ENCODE measurements around the gene OTUD7B. TPM values are rescaled to one million over a fixed set of nuclear protein-coding genes. Genes with fewer than 3 reads are reported as not detected.
"Not testable (repeated sequence)": the region's sequence is repeated elsewhere in the genome, so short reads cannot be mapped to it uniquely, and the experiment has no call there.

OTUD7B gene
- total RNA-seq, 1 donor from 2014 or later = 24.5 TPM

DNA sequence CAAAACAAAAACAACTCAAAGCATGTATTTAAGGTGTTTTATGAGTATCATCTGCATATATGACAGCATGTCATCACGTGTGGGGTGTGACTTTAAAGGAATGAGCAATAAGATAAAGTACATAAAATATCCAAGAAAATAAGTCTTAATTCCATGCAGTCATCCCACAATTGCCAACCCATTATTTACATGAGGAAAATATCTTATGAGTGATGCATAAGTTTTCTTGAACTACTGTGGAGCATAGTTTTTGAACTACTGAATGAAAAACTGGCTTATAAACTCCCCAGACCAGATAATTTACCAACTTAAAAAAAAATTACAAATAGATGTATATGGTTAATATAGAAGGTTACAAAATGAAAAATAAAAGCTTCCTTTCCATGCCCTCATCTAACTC is 44.1 kb downstream of the OTUD7B start:
- no peak for ATAC-seq
- intact Hi-C loops (cut with DNase I) = no loop called here
- DNase-seq (ENCODE audit: missing footprints) = no peak

DNA sequence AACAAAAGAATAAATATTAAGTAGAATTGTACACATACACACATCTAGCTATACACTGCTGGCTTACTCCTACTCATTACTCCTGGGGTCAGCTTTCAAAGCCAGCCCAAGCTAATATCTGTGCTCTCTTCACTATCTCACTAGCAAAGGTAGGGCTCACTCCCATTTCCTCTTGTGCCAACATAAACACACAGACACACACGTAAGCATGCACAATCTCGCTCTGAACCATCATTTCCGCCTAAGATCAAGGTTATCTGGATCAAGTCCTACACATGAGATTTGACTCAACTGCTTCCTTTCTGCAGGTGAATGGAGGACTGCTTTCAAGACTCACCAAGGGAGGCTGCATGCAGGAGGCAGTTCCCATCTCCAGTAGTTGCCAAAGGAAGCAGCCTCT is 45.1 kb downstream of the OTUD7B start:
- intact Hi-C loops (cut with DNase I) = no loop called here
- DNase-seq (ENCODE audit: missing footprints) (no peak), ATAC-seq (no peak)

DNA sequence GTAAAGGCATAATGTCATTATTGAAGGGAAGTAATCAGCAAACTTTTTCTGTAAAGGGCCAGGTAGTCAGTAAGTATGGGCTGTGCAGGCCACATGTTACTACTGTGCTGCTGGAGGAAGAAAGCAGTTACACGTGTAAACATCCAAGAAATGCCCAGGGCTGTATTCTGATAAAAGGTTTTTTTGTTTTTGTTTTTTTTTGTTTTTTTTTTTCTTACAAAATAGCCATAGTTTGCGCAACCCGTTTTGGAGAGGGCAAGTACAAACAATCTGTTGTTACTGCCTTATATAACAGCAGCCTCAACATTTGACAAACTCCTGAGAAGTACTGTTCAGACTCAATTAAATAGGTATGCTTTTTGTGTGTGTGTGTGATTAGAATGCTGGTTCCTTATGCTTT is 47.2 kb downstream of the OTUD7B start:
- intact Hi-C loops (cut with DNase I) = loop anchor here (2.0 to 5.0 kb wide), 3 partner anchors 49 to 224 kb away; partner anchors contain the start of gene OTUD7B

DNA sequence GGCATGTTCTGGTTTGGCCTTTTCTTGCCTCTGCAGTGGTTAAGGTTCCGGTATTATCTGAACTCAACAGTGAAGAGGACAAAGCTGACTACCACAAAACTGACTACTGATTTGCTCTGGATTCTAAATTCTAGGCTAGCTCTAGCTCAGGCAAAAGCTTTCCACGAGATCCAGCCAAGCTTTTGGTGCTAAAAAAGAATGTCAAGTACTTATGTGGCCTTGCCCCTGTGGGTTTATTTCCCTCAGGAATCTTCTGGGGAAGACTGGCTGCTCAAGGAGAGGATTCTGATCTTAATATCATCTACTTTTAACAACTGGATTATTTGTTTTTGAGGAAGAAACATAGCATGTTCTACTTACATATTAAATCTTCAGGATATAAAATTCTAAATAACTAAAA is 47.8 kb downstream of the OTUD7B start:
- no peak for ATAC-seq
- intact Hi-C loops (cut with DNase I) = loop anchor here (1.0 to 5.0 kb wide), 4 partner anchors 50 to 225 kb away; partner anchors contain the start of gene OTUD7B
- DNase-seq (ENCODE audit: missing footprints) = no peak

More for the DNA sequence above, 47.2 kb downstream of the OTUD7B start:
- peak; percentile 33 for ATAC-seq
- DNase-seq (ENCODE audit: missing footprints) = no peak

DNA sequence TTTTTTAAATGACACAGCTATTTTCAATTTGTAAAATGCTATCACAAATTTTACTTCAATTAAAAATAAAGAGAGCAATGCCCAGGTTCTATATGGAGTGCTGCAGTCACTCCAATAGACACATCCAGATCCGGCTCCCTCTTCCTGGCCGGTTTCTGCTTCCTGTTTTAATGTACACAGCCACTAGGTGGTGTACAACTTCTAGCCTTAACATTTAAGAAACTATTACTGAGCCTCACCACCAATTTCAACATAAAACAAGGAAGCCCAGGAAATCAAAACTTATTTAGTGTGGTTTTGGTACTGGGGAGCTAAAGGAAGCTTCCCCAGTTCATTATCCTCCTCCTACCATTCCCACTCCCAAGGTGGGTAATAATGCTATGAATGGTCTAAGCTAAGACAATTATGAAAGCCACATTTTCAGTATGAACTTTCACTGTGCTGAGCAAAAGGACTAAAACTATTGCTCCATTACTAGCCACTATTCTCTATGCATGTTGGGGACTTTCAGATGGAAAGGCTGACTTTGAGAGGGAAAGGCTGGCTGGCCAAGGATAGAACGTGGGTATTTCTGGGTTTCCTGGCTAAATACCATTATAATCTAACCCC is 48.4 kb downstream of the OTUD7B start:
- intact Hi-C loops (cut with DNase I) = loop anchor here (1.0 to 5.0 kb wide), 4 partner anchors 50 to 225 kb away; partner anchors contain the start of gene OTUD7B
- DNase-seq (ENCODE audit: missing footprints) = peak; percentile 55
- ATAC-seq = peak; percentile 82

DNA sequence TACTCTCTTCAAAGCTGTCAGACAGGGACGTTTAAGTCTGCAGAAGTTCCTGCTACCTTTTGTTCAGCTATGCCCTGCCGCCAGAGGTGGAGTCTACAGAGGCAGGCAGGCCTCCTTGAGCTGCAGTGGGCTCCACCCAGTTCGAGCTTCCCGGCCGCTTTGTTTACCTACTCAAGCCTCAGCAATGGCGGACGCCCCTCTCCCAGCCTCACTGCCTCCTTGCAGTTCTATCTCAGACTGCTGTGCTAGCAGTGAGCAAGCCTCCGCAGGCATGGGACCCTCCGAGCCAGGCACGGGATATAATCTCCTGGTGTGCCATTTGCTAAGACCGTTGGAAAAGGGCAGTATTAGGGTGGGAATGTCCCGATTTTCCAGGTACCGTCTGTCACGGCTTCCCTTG is 53.0 kb downstream of the OTUD7B start:
- intact Hi-C loops (cut with DNase I); ATAC-seq: not testable (repeated sequence)

DNA sequence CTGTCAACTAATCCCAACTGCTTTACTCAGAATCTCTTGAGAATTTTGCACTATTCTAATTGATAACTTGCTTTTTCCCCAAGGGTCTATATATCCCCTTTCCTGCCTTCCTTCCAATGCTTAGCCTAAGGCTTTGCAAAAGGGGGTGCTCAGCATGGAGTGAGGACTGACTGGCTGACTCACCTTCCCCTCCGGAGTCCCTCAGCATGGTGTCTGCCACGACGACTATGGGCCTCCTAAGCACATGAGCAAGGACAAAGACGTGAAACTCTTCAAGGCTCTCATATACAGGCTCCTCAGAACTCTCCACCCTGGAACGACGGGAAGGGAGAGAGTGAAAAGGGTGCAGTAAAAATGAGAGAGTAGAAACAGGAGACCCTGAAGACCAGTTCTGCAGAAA is 60.6 kb downstream of the OTUD7B start:
- DNase-seq (ENCODE audit: missing footprints) = no peak
- no peak for ATAC-seq
- intact Hi-C loops (cut with DNase I) = no loop called here

More for the DNA sequence above, 53.0 kb downstream of the OTUD7B start:
- DNase-seq (ENCODE audit: missing footprints) = peak; percentile 54

DNA sequence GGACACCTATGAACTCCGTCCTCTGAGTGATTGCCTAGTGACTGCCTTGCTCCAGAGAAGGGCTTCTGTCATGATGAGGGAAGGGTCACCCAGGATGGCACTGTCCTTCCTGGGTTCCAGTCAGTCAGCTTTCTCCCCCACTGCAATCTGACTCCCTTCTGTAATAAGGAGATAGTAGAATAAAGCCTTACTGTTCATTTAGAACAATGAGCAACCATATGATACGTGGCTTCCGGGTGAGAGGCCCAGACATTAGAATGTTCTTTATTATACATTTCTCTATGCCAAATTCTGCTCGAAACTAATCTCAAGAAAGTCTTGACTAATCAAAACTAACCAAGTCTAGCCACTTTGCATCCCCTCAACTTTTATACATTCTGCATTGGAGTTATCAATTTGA is 65.3 kb downstream of the OTUD7B start:
- ATAC-seq (no peak), DNase-seq (ENCODE audit: missing footprints) (no peak)
- intact Hi-C loops (cut with DNase I) = no loop called here

DNA sequence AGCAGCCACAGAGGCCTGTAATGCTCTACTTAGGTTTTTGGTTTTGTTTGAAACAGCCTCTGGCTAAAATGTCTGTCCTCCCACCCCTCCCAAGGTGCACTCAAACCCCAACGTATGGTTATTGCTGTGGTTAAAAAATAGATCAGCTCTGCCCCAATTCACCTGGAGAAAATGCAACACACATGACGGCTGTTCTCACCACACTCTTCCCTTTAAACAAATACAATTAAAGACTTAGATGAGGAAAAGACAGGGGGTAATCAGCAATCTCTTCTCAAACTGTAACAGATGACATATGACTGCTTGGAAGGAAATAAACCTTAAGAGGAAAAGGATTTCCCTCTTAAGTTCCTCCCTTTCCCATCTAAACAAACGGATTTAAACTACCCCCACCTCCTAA is 67.6 kb downstream of the OTUD7B start:
- DNase-seq (ENCODE audit: missing footprints) = no peak
- no peak for ATAC-seq
- intact Hi-C loops (cut with DNase I) = no loop called here

DNA sequence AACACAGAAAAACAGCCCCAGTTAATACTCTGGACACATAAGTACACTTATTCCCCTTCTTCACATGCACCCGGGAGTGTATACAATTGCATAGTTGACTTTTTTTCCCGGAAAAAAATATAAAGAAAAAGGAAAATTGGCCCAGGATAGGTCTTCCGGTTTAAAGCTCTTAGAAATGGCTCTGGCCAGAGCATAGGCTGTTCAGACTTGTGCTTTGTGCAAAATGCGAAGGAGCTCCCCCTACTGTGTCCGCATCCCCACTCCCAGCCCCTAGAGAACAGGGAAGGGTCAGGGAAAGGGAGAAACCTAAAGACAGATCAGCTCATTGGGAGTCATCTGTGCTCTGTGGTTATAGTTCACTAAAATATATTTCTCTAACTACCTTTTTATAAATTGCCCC is 68.3 kb downstream of the OTUD7B start:
- intact Hi-C loops (cut with DNase I) = no loop called here
- DNase-seq (ENCODE audit: missing footprints) (no peak), ATAC-seq (peak; percentile 45)

DNA sequence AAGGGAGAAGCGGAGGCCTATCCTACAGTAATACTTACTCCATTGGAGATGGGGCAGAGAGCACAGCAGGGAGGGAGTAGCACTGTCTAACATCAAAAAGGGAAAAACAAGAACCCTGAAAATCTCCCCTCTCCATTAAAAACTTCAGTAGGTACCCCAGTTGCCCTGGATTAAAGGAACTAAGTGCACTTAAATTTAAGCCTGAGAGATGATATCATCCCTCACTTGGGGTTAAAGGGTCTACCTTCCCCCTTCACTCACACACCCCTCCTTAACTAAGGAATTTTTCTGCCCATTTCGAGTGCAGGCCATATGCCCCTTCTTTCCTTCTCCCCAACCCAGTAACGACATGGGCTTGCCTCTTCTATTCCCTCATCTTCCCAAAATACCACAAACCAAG is 70.1 kb downstream of the OTUD7B start:
- ATAC-seq (no peak), DNase-seq (ENCODE audit: missing footprints) (no peak)
- intact Hi-C loops (cut with DNase I) = no loop called here

DNA sequence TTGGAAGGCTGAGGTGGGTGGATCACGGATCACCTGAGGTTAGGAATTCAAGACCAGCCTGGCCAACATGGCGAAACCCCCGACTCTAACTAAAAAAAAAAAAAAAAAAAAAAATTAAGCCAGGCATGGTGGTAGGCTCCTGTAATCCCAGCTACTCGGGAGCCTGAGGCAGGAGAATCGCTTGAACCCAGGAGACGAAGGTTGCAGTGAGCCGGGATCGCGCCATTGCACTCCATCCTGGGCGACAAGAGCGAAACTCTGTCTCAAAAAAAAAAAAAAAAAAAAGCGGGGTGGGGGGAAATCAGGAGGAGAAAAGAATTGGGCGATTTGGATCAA is 71.9 kb downstream of the OTUD7B start:
- ATAC-seq = peak; percentile 2
- intact Hi-C loops (cut with DNase I); DNase-seq (ENCODE audit: missing footprints): not testable (repeated sequence)

DNA sequence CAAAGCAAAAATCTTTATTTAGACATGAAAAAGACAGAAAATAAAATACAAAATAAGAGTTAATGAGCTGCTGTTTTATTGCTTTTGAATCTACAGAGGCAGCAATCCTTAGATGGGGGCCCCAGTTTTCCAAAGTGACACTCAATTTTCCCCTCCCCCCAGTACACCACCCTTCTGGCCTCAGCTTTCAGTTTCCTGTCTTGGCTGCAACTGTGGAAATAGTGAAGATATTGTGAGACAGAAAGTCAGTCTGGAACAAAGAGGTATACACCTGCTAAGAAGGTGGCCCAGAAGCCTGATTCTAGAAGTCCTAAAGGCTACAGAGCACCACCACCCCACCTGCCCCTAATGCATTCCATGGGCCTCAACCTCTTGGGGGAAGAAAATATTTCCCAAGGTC is 72.8 kb downstream of the OTUD7B start:
- no peak for DNase-seq (ENCODE audit: missing footprints)
- intact Hi-C loops (cut with DNase I) = no loop called here
- ATAC-seq = no peak

DNA sequence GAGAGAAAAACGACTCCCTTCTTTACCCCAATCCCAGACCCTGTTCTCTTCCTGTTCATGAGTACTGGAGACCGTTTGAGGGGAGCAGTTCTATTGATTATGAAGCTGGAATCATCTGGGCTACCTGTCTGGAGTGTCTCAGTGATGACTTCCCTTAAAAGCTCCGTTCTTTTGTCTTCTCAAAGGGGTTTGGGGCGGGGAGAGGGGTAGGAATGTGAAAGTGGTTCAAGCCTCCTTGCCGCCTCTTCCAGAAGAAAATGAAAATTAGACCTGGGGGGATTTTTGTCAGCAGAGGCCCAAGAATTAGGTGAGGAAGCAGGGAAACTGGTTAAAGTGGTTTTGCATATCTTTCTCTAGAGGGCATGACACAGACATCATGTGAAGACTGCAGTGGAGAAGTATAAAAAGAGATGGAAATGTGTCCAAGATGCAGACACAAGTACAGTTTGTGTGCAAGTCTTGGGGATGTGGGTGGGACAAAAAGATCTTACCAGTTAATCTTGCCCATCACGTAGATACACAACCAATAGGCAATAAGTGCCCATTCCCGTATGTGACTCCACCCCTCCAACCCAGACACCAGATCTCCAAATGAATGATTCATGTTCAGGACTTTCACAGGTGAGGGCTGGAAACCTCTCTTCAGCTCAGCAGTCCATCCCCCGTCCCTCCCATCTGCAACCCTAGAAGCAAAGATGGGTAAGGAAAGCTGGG is 73.4 kb downstream of the OTUD7B start:
- ATAC-seq (no peak), DNase-seq (ENCODE audit: missing footprints) (no peak)
- intact Hi-C loops (cut with DNase I) = no loop called here

DNA sequence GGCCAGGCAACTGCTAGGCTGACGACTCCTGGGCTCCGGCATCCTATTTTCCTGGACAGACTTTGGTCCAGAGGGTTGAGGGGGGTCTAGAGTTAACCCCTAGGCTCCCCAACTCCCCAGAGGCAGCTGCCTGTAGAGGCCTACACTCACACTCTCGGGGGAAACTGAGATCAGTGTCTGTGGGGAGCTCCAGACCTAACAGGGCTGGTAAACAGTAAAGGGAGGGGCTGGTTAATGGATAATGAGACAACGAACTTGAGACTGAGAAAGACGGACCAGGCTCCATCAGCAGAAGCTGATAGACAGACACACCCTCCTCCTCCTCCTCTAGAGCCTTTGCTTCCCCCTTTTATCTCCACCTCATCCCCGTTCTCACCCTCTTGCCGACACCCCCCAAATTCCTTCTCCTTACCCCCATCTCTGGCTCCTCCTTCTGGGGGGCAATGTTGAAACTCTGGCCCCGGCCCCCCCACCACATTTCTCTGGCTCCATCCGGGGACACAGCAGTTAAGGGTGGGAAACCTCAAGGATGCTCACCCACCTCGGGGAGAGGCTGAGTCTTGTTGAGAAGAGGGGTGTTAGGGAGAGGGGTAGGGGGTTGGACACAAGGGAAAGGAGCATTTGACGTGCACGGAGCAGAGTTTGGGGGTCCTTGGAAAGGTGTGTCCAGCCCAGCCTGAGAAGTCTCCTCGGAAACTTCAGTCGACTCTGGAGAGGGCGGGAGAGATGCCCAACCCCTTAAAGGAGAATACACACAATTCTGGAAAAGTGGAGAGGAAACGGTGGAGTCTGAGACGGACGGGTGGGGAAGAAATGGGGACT is 74.1 kb downstream of the OTUD7B start, which contains the start of gene MTMR11:
Gene MTMR11, minus strand, starts transcription at position 710 of the 822 bp plus-strand sequence. Its CDS starts 232 bp downstream, at position 478.
- intact Hi-C loops (cut with DNase I) = no loop called here
- DNase-seq (ENCODE audit: missing footprints) = no peak

DNA sequence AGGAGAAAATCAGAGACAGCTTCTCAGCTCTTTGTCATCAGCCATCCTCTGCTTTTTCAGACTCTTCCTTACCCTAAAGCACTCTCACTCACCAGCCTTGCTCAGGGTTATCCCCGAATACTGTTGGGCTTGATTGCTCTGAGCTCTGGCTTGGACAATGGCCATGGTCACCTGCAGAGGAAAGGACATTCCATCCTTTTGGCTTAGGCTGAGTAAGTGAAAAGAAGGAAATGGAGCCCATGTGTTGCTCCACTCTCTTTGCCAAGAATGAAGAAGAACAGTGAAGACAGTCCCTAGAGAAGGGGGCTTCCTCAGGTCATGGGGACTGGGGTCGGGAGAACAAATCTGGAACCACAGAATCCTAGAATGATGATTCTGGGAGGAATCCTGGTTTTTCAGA is 76.2 kb downstream of the OTUD7B start:
- ATAC-seq (no peak), DNase-seq (ENCODE audit: missing footprints) (no peak)
- intact Hi-C loops (cut with DNase I) = no loop called here

More for the DNA sequence above, 74.1 kb downstream of the OTUD7B start, which contains the start of gene MTMR11:
- ATAC-seq = peak; percentile 29

DNA sequence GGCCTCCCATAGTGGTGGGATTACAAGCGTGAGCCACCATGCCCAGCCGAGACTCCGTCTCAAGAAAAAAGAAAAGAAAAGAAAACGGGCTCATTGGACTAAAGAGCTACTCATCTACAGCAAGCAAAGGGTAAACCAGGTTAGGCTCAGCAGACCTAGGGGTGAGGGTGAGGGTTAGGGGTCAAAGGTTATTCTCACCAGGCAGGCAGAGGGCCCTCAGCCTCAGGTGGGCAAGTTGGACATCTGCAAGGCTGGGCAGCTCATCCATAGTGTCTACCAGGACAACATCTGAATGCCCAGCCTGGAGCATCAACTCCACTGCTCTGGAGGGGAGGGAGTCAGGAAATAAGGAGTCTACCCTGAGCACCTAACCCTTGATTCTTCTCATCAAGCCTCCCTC is 77.3 kb downstream of the OTUD7B start:
- intact Hi-C loops (cut with DNase I) = no loop called here
- no peak for DNase-seq (ENCODE audit: missing footprints)
- no peak for ATAC-seq

DNA sequence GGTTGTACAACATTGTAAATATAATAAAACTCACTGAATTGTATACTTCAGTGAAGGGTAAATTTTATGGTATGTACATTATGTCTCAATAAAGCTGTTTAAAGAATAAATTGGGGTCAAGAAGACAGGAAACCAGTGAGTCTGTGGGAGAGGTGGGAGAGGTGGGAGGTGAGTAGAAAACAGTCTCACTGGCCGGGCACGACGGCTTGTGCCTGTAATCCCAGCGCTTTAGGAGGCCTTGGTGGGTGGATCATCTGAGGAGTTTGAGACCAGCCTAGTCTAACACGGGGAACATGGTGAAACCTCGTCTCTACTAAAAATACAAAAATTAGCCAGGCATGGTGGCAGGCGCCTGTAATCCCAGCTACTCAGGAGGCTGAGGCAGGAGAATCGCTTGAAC is 78.1 kb downstream of the OTUD7B start:
- intact Hi-C loops (cut with DNase I) = no loop called here
- DNase-seq (ENCODE audit: missing footprints) (no peak), ATAC-seq (no peak)

DNA sequence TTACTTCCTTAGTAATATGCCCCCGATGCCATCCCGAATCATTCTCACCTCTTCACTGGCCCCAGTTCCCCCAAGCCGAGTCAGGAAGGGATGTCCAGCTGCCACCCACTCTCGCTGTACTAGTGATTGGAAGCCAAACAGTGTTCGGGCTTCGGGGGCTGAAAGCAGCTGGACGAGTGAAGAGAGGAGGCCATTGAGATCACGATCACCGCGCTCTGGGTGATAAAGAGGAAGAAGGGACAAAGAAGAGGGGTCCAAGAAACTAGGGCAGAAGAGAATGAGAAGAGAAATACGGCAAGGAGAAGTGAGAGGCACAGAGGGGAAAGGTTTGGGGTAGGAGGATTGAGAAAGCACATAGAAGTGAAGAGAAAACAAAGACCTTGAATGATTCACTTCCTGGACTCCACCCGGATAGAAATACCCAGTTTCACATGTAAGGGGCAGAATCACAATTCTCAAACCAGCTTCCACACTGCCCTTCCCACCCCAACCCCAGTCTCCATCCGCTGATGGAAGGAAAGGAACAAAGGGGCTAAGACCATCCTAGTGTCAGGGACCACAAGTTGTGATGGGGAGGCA is 79.2 kb downstream of the OTUD7B start:
- DNase-seq (ENCODE audit: missing footprints) (no peak), ATAC-seq (no peak)
- intact Hi-C loops (cut with DNase I) = no loop called here
